CD4-positive, alpha-beta T cell (primary cell): ENCODE measurements around the gene DAB2. TPM values are rescaled to one million over a fixed set of nuclear protein-coding genes. Genes with fewer than 3 reads are reported as not detected.

Source experiments
- ATAC-seq: fragments of 200-7000 bp; cut with Tn5 transposase; one replicate; pipeline ENCODE4 v1.10.0; 2022; ENCODE audit warnings: mild to moderate bottlenecking; ENCODE audit not compliant: poor library complexity
- CTCF ChIA-PET: fragments of 350-600 bp; sonication (Branson Sonifier 250); formaldehyde crosslinking; loops from one replicate; lab custom pipeline; 2021; ENCODE audit warnings: antibody characterized with exemption, inconsistent platforms; lab: Charles Lee
- POLR2A ChIA-PET: fragments of 350-600 bp; sonication (Branson Sonifier 250); formaldehyde crosslinking; loops from one replicate; lab custom pipeline; 2021; ENCODE audit warnings: antibody characterized with exemption, inconsistent platforms; lab: Charles Lee
- DNase-seq, 14 experiments: peaks; one replicate each; pipeline ENCODE4 v3.0.0-alpha.2; 2013 to 2020; ENCODE audit warnings: mixed read lengths in 2 of 14
- H3K27ac ChIP-seq, 2 donors: one replicate each; pipeline versions ENCODE4 v1.5.1 to v1.7.0; 2013; ENCODE audit warnings: low read length in 2 of 2, low read depth in 1 of 2, mild to moderate bottlenecking in 1 of 2
- H3K27me3 ChIP-seq, 2 experiments: 1 replicate in 1 of 2; 2 replicates in 1 of 2; pipeline versions ENCODE4 v1.6.1 to v1.7.0; 2013; ENCODE audit warnings: low read length in 2 of 2, control low read depth in 1 of 2, mild to moderate bottlenecking in 1 of 2, moderate library complexity in 1 of 2; ENCODE audit not compliant: insufficient read depth in 2 of 2, control insufficient read depth in 1 of 2
- H3K36me3 ChIP-seq: one replicate; pipeline ENCODE4 v1.6.1; 2013; ENCODE audit warnings: low read length, control low read depth; ENCODE audit not compliant: insufficient read depth
- H3K4me1 ChIP-seq: one replicate; pipeline ENCODE4 v1.6.1; 2013; ENCODE audit warnings: low read length, control low read depth; ENCODE audit not compliant: insufficient read depth
- H3K4me3 ChIP-seq: one replicate; pipeline ENCODE4 v1.5.1; 2013; ENCODE audit warnings: mild to moderate bottlenecking, low read length, moderate library complexity
- H3K9me3 ChIP-seq, 2 experiments: 1 replicate in 1 of 2; 2 replicates in 1 of 2; pipeline versions ENCODE4 v1.6.1 to v1.7.0; 2013; ENCODE audit warnings: low read length in 2 of 2, mild to moderate bottlenecking in 2 of 2, control low read depth in 1 of 2, moderate library complexity in 1 of 2; ENCODE audit not compliant: control insufficient read depth in 1 of 2, insufficient read depth in 1 of 2
- H3K27ac Mint-ChIP-seq: one replicate; pipeline ENCODE4 v1.8.0; 2020; ENCODE audit warnings: mixed read lengths
- H3K27me3 Mint-ChIP-seq: one replicate; pipeline ENCODE4 v1.8.0; 2021; ENCODE audit warnings: mixed read lengths
- H3K36me3 Mint-ChIP-seq: one replicate; pipeline ENCODE4 v1.8.0; 2021; ENCODE audit warnings: low read depth, mixed read lengths
- H3K4me1 Mint-ChIP-seq: one replicate; pipeline ENCODE4 v1.8.0; 2021; ENCODE audit warnings: low read depth, mixed read lengths
- H3K4me3 Mint-ChIP-seq: one replicate; pipeline ENCODE4 v1.8.0; 2020; ENCODE audit warnings: mild to moderate bottlenecking, mixed read lengths
- H3K9me3 Mint-ChIP-seq: one replicate; pipeline ENCODE4 v1.8.0; 2020; ENCODE audit warnings: mixed read lengths
- CTCF ChIP-seq: fragments of 200-600 bp; IDR thresholded peaks from one replicate; pipeline ENCODE4 v1.8.0; 2022; ENCODE audit warnings: antibody characterized with exemption, mild to moderate bottlenecking
- intact Hi-C, 2 experiments: fragments of 100-400 bp; cut with DNase I in 1 of 2; cut with micrococcal nuclease in 1 of 2; formaldehyde crosslinking; loops; one replicate each; pipeline versions ENCODE4 v1.15.1 to v1.9.0; 2023 to 2025; cut with DNase I, micrococcal nuclease
- total RNA-seq, 174 experiments: library from RNA in 2 of 174; stranded (reverse) in 2 of 174; gene quantifications; one replicate each; pipeline ENCODE4 v1.2.3 and lab custom pipeline; 2021 to 2026

The DAB2 gene
- total RNA-seq, 2 experiments from 2014 or later = 0.31 to 0.47 TPM

GRCh38 chr5:39355324-39355723 lies 69.5 kb downstream of the DAB2 start:
- no peak overlapping the region for H3K4me3 Mint-ChIP-seq
- Histone ChIP-seq H3K9me3 (peaks cover 8 to 10% of the 10 kb centered on the region in 2 experiments), H3K4me3 (no peak overlapping the region), H3K27ac (no peak overlapping the region), H3K36me3 (no peaks in the 10 kb centered on the region), H3K4me1 (no peaks in the 10 kb centered on the region), H3K27me3 (no peaks in the 10 kb centered on the region)
- DNase-seq (no peak), ATAC-seq (no peak)
- ChIA-PET CTCF (no interaction called here), POLR2A (no interaction called here)
- intact Hi-C loops = no loop called here
- no peak overlapping the region for H3K27ac Mint-ChIP-seq
- H3K9me3 Mint-ChIP-seq = peaks cover 9% of the 10 kb centered on the region
- peaks cover 4% of the 10 kb centered on the region for H3K36me3 Mint-ChIP-seq
- H3K4me1 Mint-ChIP-seq = no peaks in the 10 kb centered on the region
- no peak for TF ChIP-seq CTCF
- H3K27me3 Mint-ChIP-seq = no peaks in the 10 kb centered on the region

GRCh38 chr5:39353717-39354399 lies 70.9 kb downstream of the DAB2 start:
- POLR2A ChIA-PET = interaction anchor here (0.5 kb wide), 1 partner anchor 71 kb away, joined by 3 read pairs; the partner anchor contains the start of gene DAB2
- Histone ChIP-seq H3K4me1 (no peaks in the 10 kb centered on the region), H3K27me3 (no peaks in the 10 kb centered on the region), H3K27ac (no peak overlapping the region), H3K36me3 (no peaks in the 10 kb centered on the region), H3K9me3 (peaks cover 8 to 11% of the 10 kb centered on the region in 2 experiments), H3K4me3 (no peak overlapping the region)
- CTCF ChIA-PET = no interaction called here
- no peaks in the 10 kb centered on the region for H3K4me1 Mint-ChIP-seq
- no peak for DNase-seq
- H3K9me3 Mint-ChIP-seq = peaks cover 9% of the 10 kb centered on the region
- H3K27ac Mint-ChIP-seq = no peak overlapping the region
- H3K36me3 Mint-ChIP-seq = peaks cover 4% of the 10 kb centered on the region
- no peak overlapping the region for H3K4me3 Mint-ChIP-seq
- TF ChIP-seq CTCF = no peak
- intact Hi-C loops = no loop called here
- ATAC-seq = no peak
- H3K27me3 Mint-ChIP-seq = no peaks in the 10 kb centered on the region

- no peaks in the 10 kb centered on the region for H3K4me1 Mint-ChIP-seq
- no peak for TF ChIP-seq CTCF
- peaks cover 4% of the 10 kb centered on the region for H3K36me3 Mint-ChIP-seq
- no peak for DNase-seq
- ATAC-seq = no peak
- H3K4me3 ChIP-seq = no peak overlapping the region
- H3K27me3 Mint-ChIP-seq = no peaks in the 10 kb centered on the region
- intact Hi-C loops = no loop called here
- peaks cover 9% of the 10 kb centered on the region for H3K9me3 Mint-ChIP-seq
- H3K4me1 ChIP-seq = no peaks in the 10 kb centered on the region
- H3K27ac ChIP-seq = no peak overlapping the region
- no peak overlapping the region for H3K4me3 Mint-ChIP-seq
- no peak overlapping the region for H3K27ac Mint-ChIP-seq
- POLR2A ChIA-PET = interaction anchor here (0.5 kb wide), 1 partner anchor 72 kb away, joined by 3 read pairs; the partner anchor contains the start of gene DAB2
- H3K27me3 ChIP-seq = no peaks in the 10 kb centered on the region
- H3K36me3 ChIP-seq = no peaks in the 10 kb centered on the region
- peaks cover 8 to 11% of the 10 kb centered on the region in 2 experiments for H3K9me3 ChIP-seq
- CTCF ChIA-PET = no interaction called here
These were observed 71.8 kb downstream of the DAB2 start for GRCh38 chr5:39352951-39353350.
